Gastroesophageal sphincter (tissue), 3 donors: Measurements from ENCODE around the gene LMX1B.

Experiments used
- EP300 ChIP-seq: sonication (generic); formaldehyde crosslinking; IDR thresholded peaks from one replicate; pipeline ENCODE4 v1.6.1; 2017; ENCODE audit warnings: antibody characterized with exemption, mild to moderate bottlenecking
- POLR2A ChIP-seq, 2 donors: fragments of 450-650 bp; IDR thresholded peaks; one replicate each; pipeline ENCODE4 v1.6.1; 2017; ENCODE audit warnings: antibody characterized with exemption in 2 of 2, mild to moderate bottlenecking in 2 of 2, moderate library complexity in 1 of 2
- POLR2AphosphoS5 ChIP-seq: sonication (generic); formaldehyde crosslinking; IDR thresholded peaks from one replicate; pipeline ENCODE4 v1.6.1; 2017; ENCODE audit warnings: antibody characterized with exemption
- TF ChIP-seq, protein P1 (sequence below), 4 experiments: fragments of 200-600 bp in 2 of 4; fragments of 450-650 bp in 2 of 4; sonication (generic) in 1 of 4; IDR thresholded peaks; one replicate each; pipeline ENCODE4 v1.5.1; 2017 to 2019; ENCODE audit warnings: antibody characterized with exemption in 4 of 4, mild to moderate bottlenecking in 2 of 4, moderate library complexity in 2 of 4

DNA sequence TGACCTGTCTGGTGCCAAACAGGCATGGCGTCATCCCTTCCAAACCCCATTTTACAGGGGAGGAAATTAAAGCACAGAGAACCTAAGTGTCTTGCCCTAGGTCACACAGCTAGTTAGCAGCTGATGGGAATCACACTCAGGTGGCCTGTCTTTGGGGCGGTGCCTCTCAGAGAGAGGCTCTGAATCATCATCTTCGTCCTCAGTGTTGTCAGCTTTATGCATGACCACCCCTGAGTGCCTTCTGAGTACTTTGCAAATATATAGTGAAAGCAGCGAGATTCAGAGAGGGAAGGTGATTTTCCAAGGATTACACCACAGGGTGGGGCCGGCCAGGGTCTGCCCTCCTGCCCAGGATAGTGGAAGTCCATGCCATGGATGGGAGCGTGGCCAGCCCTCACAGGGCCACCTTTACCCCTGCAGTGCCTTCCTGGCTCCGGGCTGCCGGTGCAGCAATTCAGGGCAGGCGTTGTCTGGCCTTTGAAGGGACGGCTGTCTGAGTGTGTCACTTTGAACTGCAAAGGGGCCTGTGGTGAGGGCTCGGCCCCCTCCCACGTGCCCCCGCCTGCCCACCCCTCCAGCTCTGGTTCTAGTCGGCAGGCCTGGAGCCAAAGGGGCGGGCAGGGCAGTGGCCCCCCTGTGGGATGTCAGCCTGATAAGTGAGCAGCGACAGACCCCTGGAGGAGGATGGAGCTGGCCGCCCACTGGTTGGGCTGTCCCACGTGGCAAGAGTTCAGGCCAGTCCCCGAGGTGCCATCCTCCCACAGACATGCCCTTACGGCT, 16.9 kb downstream of the LMX1B start:
- TF ChIP-seq POLR2A (IDR thresholded peaks at IDR 0.05) (no peak), POLR2AphosphoS5 (no peak), EP300 (no peak)
- TF ChIP-seq, protein P1, sequence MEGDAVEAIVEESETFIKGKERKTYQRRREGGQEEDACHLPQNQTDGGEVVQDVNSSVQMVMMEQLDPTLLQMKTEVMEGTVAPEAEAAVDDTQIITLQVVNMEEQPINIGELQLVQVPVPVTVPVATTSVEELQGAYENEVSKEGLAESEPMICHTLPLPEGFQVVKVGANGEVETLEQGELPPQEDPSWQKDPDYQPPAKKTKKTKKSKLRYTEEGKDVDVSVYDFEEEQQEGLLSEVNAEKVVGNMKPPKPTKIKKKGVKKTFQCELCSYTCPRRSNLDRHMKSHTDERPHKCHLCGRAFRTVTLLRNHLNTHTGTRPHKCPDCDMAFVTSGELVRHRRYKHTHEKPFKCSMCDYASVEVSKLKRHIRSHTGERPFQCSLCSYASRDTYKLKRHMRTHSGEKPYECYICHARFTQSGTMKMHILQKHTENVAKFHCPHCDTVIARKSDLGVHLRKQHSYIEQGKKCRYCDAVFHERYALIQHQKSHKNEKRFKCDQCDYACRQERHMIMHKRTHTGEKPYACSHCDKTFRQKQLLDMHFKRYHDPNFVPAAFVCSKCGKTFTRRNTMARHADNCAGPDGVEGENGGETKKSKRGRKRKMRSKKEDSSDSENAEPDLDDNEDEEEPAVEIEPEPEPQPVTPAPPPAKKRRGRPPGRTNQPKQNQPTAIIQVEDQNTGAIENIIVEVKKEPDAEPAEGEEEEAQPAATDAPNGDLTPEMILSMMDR (IDR thresholded peaks at IDR 0.05) = no peak
